Putamen (tissue), 1 donor: ENCODE measurements around the gene ARSA.

Experiments used
- DNase-seq: peaks from one replicate; pipeline ENCODE4 v3.0.0-alpha.2; 2016; ENCODE audit warnings: low spot score

Gene ARSA

DNA sequence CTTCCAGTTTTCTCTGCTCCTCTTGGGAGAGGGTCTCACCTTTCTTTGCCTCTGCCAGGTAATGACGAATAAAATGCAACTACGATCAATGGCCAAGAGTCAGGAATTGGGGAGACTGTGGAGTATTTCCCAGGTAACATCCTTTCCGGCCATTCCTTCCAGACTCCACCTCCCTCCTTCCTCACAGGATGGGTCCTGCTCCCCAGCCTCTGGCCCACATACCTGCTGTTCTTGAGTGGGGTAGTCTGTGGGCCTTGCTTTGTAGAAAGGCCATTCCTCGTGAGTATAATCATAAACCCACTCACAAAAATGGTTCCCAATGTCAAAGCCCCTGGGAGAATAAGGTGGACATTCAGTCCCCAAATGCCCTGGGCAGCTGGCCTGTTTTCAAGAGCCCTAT lies 48.2 kb downstream of the ARSA start:
- no peak for DNase-seq

DNA sequence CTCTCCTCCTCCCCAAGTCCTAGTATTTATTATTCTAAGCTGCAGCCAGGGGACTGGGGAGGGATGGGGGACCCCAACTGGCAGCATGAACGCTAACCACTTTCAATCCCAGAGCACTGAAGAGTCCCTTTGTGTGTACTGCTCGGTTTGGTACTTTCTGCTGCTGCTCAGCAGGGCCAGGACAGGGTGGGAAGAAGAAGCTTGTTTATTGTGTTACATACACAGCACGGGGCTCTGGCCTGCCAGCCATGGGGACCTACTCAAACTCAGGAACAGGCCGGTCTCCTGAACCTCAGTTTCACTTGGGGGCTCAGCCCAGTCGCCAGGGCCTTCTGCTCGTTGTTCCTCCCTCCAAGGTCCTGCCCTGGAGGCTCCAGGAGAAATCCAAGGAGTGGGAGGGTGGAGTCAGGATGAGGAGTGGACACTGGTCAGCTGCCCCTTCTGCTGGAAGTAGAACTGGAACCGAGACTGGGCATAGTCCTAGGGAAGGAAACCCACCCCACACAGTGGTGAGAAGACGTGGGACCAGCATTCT lies 49.1 kb downstream of the ARSA start:
- DNase-seq: no peak

DNA sequence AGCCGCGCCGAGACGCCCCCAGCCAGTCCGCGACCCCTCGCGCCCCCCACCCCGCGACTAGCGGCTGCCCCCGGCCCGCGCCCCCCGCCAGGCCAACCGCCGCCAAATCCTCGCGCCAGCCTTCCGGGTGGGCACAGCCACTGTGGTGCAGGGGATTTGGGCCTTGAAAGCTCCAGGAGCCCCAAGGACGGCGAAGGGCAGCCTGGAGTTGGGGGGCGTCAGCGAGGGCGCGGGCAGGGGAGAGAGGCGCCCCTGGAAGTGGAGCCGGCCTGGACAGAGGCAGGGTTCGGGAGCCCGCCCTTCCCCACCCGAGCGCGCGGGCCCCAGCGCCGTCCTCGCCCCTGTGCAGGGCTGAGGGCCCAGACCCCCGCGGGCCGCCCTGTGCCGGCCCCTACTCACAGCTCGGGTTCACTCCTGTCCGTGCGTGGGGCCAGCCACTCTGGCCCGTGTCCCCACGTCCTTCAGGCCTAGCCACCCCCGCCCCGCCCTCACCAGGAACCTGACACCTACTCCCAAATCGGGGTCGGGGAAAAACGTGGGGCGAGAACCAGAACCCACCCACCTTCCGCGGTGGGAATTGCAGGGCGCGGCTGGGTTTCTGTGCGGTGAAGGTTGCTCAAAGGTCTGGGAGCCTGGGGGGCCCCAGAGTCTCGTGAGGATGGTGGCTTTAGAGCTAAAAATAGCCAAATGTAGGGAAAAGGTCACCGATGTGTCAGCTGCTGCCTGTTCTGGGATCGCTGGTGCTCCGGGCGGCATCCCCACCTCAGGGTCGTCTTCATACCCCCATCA lies 49.8 kb downstream of the ARSA start, which contains the start of gene CPT1B:
CPT1B (minus strand) TSS at position 441 of the 789 bp plus-strand sequence. CDS start 512 bp downstream, outside the sequence.
- DNase-seq: no peak

DNA sequence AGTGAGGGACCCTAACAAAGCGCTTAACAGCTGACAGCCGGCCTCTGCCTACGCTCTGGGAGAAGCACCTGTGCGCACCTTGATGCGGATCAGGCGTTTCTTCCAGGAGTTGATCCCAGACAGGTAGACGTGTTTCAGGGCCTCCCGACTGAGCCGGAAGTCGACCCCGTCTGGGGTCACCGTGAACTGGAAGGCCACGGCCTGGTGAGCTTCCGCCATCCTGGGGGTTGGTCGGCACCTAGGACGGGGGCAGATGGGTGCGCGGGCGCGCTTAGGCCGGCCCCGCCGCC lies 50.3 kb downstream of the ARSA start:
- DNase-seq: no peak

DNA sequence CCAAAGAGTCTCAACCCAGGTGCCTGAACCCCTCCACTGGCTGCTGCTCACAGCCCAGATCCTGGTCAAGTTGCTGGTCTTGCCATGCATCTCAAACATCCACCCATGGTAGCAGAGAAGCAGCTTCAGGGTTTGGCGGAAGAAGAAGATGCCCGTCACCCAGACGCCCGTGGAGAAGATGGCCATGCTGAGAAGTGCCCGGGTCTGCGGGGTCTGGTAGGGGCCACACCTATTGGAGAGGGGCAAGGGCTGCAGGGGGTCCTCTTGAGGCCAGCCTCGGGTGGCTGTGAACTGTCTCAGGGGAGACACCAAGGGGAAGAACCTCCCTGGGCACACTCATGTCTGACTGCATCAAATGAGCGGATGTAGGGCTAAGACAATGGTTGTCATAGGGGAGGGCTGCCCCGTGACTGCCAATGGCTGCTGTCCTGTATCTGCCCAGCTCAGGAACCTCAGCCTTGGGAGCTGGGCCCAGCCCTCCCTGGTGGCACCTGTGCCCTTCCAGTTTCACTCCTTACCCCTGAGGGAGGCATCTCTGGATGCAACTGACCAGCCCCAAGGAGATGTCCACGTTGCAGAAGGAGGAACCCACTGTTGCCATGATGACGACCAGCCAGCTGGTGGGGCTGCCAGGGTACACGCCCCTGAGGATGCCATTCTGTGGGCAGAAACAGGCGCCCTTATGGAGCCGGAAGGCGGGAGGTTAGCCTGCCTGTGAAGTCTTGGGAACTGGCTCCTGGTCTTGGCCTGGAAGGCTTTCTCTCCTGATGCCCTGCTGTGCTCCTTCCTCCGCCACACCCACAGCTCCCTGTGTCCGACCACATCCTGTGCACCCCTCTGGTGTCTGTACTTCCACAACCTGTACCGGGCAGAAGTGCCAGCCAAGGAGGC lies 50.9 kb downstream of the ARSA start:
- DNase-seq: no peak

DNA sequence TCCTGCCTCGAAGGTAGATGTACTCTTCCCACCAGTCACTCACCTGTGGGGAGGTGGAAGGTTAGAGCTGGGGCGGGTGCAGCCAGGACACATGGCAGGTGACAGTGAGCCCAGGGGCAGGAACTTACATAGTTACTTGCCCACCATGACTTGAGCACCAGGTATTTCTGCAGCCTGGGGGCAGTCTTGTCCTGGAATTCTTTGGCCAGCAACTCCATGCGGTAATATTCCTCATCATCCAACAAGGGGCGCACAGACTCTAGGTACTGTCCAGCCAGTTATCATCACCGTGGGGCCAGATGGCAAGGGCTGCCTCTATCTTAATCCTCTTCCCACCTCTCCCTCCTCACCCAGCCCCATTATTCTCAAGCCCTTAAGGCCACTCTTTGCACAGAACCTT lies 51.9 kb downstream of the ARSA start:
- DNase-seq: no peak

DNA sequence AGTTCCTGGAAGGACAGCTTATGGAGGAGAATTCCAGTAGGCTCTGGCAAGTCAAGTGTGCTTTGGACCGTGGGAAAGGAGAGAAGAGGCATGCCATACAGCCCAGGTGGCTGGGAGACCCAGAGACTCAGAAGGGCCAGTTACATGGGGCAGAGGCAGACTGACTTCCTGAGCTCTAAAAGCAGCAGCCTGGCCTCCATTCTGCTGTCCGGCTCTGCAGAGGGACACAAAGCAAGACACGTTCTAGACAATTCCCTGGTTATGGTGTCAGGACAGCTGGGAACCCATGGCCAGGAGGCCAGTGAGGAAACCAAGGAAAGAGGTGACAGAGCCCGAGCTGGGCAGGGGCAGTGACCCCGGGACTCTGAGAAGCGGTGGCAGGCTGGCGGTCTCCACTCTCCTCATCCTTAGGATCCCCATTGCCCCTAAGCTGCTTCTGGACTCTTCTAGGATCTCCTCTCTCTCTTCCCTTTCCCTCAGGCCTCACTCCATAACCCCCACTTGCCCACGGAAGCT lies 52.5 kb downstream of the ARSA start:
- no peak for DNase-seq
